Measurements from ENCODE around the gene CNOT6.

Gene CNOT6

DNA sequence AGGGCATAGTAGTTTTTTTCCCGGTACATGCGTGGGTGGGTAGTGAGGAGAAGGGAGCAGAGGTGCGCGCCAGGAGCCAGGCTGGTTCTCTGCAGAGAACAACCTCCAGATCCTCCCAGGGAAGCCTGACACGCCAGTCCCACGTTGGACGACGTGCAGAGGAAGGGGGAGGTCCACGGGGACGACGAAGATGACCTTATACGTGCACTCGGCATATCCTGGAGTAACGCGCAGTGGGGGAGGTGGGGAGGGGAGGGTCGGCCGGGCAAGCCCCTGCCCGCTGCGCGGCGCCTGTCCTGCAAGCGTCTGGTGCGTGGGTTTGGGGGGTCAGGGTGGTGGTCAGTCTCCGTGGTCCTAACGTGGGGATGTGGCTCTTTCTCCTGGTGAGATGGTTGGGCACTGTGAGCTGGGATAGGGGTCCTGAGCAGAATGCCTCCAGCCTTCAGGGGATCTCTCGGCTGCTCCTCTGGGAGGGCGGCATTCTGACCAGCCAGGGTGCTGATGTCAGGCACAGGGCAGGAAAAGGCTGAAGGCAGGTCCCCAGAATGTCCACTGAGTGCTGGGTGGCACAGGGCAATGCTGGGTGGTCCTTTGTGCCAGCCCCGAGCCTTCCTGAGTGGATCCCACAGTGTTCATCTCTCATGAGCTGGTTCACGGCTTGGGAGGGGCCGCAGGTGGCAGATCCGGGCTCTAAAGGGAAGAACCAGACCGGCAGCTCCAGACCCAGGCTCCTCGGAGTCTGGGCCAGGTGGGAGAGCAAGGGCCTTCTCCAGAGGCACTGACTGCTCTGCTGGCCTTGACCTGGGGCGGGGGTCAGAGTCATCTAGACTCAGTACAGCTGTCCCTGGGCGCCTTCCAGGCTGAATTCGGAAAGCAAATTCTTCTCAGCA is 107.7 kb downstream of the CNOT6 start:
- no peak for DNase-seq (ENCODE audit: low read depth)

- DNase-seq (ENCODE audit: low read depth) = no peak
Measured at GRCh38 chr5:180602481-180603075, 108.4 kb downstream of the CNOT6 start.

DNA sequence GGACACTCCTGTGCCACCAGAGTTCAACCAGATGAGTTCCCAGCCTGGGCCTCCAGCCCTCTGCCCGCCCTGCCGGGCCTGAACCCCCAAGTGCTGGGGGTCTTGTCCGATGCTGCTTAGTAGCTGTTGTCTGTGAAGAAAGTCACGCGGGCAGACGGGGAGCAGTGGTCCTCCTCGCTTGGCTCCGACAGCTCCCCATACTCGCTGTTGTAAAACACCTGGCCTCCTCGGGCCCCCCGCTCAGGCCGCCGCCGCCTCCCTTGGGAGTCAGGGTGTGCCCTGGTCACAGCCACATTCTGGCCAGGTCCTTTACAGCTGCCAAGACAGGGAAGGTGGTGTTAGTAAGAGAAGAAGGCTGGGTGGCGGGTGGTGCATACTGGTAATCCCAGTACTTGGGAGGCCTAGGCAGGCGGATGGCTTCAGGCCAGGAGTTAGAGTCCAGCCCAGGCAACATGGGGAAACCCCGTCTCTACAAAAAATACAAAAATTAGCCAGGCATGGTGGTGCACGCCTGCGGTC is 109.0 kb downstream of the CNOT6 start:
- DNase-seq (ENCODE audit: low read depth) = no peak

GRCh38 chr5:180604271-180604670 is 110.1 kb downstream of the CNOT6 start:
- no peak for DNase-seq (ENCODE audit: low read depth)

- DNase-seq (ENCODE audit: low read depth) = peak; percentile 41
Measured at GRCh38 chr5:180605554-180606214, 111.5 kb downstream of the CNOT6 start.

DNA sequence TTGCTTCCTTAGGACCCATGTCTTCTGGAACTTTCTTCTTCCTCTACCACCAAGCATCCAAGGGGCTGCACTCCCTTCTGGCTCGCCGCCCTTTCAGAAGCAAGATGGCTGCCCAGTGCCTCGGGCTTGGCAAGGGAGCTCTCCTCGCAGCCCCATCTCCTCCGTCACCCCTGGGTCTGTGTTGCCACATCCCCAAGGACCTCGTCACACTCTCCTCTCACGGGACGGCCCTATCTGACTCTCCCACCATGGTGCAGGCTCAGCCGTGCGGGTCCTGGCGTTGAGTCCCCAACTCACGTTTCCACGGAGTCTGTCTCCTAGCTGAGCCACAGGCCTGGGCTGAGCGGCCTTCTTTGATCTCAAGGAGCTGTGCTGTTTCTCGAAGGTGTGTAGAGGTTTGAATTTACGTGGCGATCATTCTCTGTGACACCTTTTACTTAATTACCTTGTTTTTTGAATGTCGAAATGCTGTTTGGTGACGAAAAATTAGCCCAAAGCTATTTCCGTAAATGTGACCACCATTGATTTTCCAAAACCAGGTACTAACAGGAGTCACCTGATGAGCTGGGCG is 112.1 kb downstream of the CNOT6 start:
- DNase-seq (ENCODE audit: low read depth) = no peak

- no peak for DNase-seq (ENCODE audit: low read depth)
Measured at GRCh38 chr5:180607861-180608571, 113.8 kb downstream of the CNOT6 start.

DNA sequence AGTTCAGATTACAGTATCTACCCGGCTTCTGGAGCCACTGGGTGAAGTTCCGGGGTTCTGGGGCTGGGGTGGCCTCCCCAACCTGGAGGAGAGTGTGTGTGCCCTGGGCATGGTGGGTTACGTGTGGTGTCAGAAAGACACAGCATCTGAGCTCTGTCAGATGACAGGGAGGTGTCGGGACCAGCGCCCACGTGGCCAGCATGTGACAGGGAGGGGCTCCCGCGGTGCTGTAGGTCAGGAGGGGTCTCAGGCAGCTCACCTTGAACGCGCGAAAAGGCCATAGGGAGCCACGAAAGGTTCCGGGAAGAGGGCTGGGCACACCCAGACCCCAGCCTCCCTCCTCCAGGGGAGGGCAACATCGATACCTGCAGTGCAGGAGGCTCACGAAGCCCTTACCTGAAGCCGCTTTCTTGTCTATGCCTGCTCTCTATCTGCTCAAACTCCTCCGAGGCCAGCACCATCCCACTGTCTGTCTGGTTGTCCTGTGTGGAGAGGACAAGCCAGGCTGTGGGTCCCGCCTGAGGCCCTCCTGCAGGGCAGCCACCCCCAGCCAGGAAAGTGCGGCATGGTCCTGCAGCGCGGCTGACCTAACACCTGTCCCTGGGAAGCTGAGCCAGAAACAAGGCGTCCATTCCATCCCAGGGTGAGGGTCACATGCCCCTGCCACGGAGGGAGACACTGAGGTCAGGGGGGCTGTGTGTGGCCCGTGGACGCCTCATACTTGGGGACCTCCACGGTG is 114.6 kb downstream of the CNOT6 start:
- no peak for DNase-seq (ENCODE audit: low read depth)

GRCh38 chr5:180609386-180609785 is 115.2 kb downstream of the CNOT6 start:
- no peak for DNase-seq (ENCODE audit: low read depth)

DNA sequence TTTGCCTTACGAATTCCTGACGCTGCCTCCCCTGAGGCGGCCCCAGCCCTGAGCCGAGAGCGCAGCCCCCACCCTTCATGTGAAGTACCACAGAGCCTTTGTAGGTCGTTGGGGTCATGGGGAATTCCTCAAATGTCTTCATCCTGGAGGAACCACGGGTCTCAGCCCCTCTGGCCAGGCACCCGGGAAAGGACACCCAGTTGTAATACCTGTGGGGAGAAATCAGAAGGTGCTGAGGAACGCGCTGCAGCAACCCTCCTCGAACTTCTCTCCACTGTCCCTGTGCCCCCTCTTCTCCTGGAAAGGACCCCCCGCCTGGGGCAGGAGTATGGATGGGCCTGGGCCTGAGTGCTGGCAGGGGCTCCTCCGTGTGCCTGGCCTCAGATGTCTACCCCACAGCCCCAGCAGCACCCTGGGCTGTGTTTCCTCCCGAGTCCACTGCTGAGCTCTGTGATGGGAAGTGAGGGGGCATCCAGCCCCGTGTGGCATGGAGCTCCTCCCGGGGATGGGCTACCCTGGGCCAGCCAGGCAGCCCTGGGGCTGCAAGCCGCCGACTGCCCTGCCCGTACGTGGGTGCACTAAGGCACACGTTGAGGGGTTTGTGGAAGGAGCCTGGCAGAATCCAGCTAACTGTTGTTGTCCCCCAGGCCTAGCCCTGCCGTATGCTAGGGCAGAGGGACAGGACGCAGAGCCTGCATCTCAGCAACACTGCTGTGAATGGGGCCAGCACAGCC is 115.8 kb downstream of the CNOT6 start:
- no peak for DNase-seq (ENCODE audit: low read depth)

- no peak for DNase-seq (ENCODE audit: low read depth)
Measured at GRCh38 chr5:180611140-180611850, 117.1 kb downstream of the CNOT6 start.

- no peak for DNase-seq (ENCODE audit: low read depth)
Measured at GRCh38 chr5:180612683-180613082, 118.5 kb downstream of the CNOT6 start.

GRCh38 chr5:180613188-180613813 is 119.1 kb downstream of the CNOT6 start:
- DNase-seq (ENCODE audit: low read depth) = no peak

- DNase-seq (ENCODE audit: low read depth) = no peak
Measured at GRCh38 chr5:180613814-180614188, 119.6 kb downstream of the CNOT6 start.

- no peak for DNase-seq (ENCODE audit: low read depth)
Measured at GRCh38 chr5:180618487-180618828, 124.3 kb downstream of the CNOT6 start.

DNA sequence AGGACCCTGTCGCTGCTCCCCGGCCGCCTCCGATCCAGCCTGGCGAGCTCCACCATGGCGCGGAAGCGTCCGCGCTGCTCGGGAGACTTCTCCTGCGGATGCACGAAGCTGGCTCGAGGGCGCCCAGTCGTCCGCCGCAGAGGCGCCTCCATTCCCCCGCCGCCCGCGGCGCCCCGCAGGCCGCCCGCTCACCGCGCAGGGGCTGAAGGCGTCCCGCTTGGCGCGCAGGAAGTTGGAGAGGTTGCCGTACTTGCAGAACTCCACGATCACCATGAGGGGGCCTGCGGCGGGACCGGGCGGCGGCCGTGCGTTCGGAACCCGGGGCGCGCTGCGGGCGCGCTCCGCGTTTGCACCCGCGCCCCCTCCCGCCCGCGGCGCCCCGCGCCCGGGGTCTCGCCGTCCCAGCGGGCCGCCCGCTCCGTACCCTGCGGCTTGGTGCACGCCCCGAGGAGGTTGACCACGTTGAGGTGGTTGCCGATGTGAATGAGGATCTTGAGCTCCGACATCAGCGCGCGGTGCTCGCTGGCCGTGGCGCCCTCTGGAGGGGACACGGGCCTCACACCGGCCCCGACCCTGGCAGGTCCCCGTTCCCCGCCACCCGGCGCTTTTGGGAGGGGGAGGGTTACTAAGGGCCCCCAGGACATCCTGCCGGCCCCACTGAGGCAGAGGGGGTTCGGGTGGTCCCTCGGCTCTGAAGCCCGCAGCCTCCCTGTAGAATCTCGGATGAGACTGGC is 124.8 kb downstream of the CNOT6 start:
- DNase-seq (ENCODE audit: low read depth) = no peak

DNA sequence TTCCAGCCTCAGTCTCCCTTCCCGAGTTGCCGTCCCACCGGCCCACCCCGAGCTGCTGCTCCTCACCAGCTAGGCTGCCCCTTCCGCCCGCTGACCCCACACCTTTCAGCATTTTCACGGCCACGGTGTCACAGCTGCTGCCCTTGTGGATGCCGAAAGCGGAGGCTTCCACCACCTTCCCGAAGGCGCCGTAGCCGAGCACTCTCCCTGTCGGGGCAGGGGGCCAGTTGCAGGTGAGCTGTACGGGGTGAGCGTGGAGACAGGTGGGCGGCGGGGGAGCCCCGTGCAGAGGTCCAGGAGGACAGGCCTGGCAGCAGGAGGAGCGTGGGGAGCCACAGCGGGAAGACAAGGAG is 125.4 kb downstream of the CNOT6 start:
- no peak for DNase-seq (ENCODE audit: low read depth)

- no peak for DNase-seq (ENCODE audit: low read depth)
Measured at GRCh38 chr5:180620014-180620413, 125.8 kb downstream of the CNOT6 start.

- no peak for DNase-seq (ENCODE audit: low read depth)
Measured at GRCh38 chr5:180621311-180621710, 127.1 kb downstream of the CNOT6 start.
